Measurements from ENCODE around the gene DUOX2. TPM values are rescaled to one million over a fixed set of nuclear protein-coding genes. Genes with fewer than 3 reads are reported as not detected.

DUOX2 gene
- total and polyA plus RNA-seq, 2 donors from 2014 or later: 0.26 to 0.28 TPM

DNA sequence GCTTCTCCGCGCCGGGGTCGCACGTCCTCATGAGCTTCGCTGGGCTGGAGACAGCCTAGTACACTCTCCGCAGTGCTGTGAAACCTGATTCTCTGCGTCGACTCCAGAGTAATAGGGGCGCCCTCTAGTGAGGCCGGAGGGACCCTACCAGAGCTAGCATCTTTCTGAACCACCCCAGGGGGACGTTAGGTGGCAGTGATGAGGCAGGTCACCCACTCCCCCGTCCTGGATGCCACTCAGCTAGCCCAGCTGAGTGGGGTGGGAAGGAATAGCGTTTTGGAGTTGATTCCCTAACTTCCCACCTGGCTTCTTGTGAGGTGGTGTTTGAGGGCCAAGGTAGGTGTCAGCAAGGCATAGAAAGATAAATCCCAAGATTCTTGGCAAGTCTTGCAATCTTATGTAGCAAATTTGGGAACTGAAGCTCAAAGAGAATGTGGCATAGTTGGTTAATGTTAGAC is 4.2 kb upstream of the DUOX2 start:
- Histone ChIP-seq H3K36me3 (ENCODE audit: control insufficient read depth in 2 of 3, insufficient read depth in 3 of 3, low read length in 3 of 3) (no peaks in the 10 kb centered on the region), H3K4me1 (ENCODE audit: control insufficient read depth in 2 of 3, insufficient read depth in 2 of 3, low read depth in 1 of 3, low read length in 3 of 3) (peaks cover 0 to 25% (median 0%) of the 10 kb centered on the region in 3 donors), H3K27ac (ENCODE audit: low read depth in 2 of 2, low read length in 2 of 2) (no peak overlapping the region), H3K9ac (ENCODE audit: low read length in 3 of 3) (no peak overlapping the region), H3K4me3 (ENCODE audit: low read length in 3 of 3) (peak overlapping the region in 2 of 3 donors; percentile 9 to 34), H3K9me3 (ENCODE audit: control insufficient read depth in 2 of 3, insufficient read depth in 1 of 3, low read length in 3 of 3) (no peaks in the 10 kb centered on the region), H3K27me3 (ENCODE audit: control insufficient read depth, insufficient read depth, low read length) (peaks cover 44% of the 10 kb centered on the region)
- peak; percentile 96 for TF ChIP-seq CTCF (IDR thresholded peaks at IDR 0.05; ENCODE audit: borderline replicate concordance, extremely low read depth, insufficient read depth)
- intact Hi-C loops (cut with DNase I): no loop called here
- DNase-seq (peak; percentile 89 to 97 (median 95)), FAIRE-seq (peak; percentile 92)

- Histone ChIP-seq H3K9me3 (ENCODE audit: control insufficient read depth in 2 of 3, insufficient read depth in 1 of 3, low read length in 3 of 3) (no peaks in the 10 kb centered on the region), H3K27me3 (ENCODE audit: control insufficient read depth, insufficient read depth, low read length) (peaks cover 51% of the 10 kb centered on the region), H3K4me1 (ENCODE audit: control insufficient read depth in 2 of 3, insufficient read depth in 2 of 3, low read depth in 1 of 3, low read length in 3 of 3) (peaks cover 0 to 31% (median 0%) of the 10 kb centered on the region in 3 donors), H3K4me3 (ENCODE audit: low read length in 3 of 3) (peak overlapping the region in 2 of 3 donors; percentile 9 to 34), H3K27ac (ENCODE audit: low read depth in 2 of 2, low read length in 2 of 2) (no peak overlapping the region), H3K9ac (ENCODE audit: low read length in 3 of 3) (no peak overlapping the region), H3K36me3 (ENCODE audit: control insufficient read depth in 2 of 3, insufficient read depth in 3 of 3, low read length in 3 of 3) (no peaks in the 10 kb centered on the region)
- no peak for TF ChIP-seq CTCF (IDR thresholded peaks at IDR 0.05; ENCODE audit: borderline replicate concordance, extremely low read depth, insufficient read depth)
- DNase-seq: peak in 2 of 5 donors; percentile 57 to 75
- FAIRE-seq: no peak
- intact Hi-C loops (cut with DNase I): no loop called here
Observed at GRCh38 chr15:45117308-45118130, 3.5 kb upstream of the DUOX2 start.

DNA sequence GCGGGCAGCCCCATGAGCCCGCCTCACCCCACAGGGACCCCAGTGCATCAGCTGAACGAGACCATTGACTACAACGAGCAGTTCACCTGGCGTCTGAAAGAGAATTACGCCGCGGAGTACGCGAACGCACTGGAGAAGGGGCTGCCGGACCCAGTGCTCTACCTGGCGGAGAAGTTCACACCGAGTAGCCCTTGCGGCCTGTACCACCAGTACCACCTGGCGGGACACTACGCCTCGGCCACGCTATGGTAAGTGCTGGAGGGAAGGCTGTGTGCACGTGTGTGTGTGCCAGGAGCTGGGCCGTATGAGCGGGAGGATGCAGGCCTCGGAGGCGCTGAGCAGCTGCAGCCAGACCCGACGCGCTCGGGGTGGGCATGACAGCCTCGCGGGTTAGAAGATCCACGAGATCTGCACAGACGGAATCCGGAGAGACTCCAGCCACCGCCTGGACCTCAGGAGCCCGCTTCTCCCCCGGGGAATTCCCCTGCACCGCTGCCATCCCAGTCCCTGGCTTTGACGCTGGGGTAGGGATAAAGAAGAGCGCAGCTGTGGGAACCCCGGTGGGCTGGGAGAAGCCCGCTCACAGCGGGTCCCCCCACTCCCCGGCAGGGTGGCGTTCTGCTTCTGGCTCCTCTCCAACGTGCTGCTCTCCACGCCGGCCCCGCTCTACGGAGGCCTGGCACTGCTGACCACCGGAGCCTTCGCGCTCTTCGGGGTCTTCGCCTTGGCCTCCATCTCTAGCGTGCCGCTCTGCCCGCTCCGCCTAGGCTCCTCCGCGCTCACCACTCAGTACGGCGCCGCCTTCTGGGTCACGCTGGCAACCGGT is 2.7 kb upstream of the DUOX2 start:
- Histone ChIP-seq H3K9ac (ENCODE audit: low read length in 3 of 3) (no peak overlapping the region), H3K27ac (ENCODE audit: low read depth in 2 of 2, low read length in 2 of 2) (no peak overlapping the region), H3K27me3 (ENCODE audit: control insufficient read depth, insufficient read depth, low read length) (peaks cover 57% of the 10 kb centered on the region), H3K9me3 (ENCODE audit: control insufficient read depth in 2 of 3, insufficient read depth in 1 of 3, low read length in 3 of 3) (no peaks in the 10 kb centered on the region), H3K4me1 (ENCODE audit: control insufficient read depth in 2 of 3, insufficient read depth in 2 of 3, low read depth in 1 of 3, low read length in 3 of 3) (peaks cover 0 to 36% (median 0%) of the 10 kb centered on the region in 3 donors), H3K4me3 (ENCODE audit: low read length in 3 of 3) (no peak overlapping the region), H3K36me3 (ENCODE audit: control insufficient read depth in 2 of 3, insufficient read depth in 3 of 3, low read length in 3 of 3) (no peaks in the 10 kb centered on the region)
- DNase-seq (peak in 2 of 5 donors; percentile 37 to 75), FAIRE-seq (no peak)
- TF ChIP-seq CTCF (IDR thresholded peaks at IDR 0.05; ENCODE audit: borderline replicate concordance, extremely low read depth, insufficient read depth): no peak
- intact Hi-C loops (cut with DNase I): no loop called here

Measured in kidney (tissue), 14 donors.